Testis (tissue), 2 donors: ENCODE measurements around the gene SENP7.
"Not testable (repeated sequence)": the region's sequence is repeated elsewhere in the genome, so short reads cannot be mapped to it uniquely, and the experiment has no call there.

Experiments used
- CTCF ChIP-seq, 3 experiments: fragments of 450-650 bp in 2 of 3; fragments of 200-600 bp in 1 of 3; sonication (generic) in 1 of 3; IDR thresholded peaks; one replicate each; pipeline ENCODE4 v1.5.1; 2016 to 2019; ENCODE audit warnings: antibody characterized with exemption in 3 of 3, mild to moderate bottlenecking in 2 of 3, moderate library complexity in 1 of 3
- POLR2A ChIP-seq: fragments of 450-650 bp; IDR thresholded peaks from one replicate; pipeline ENCODE4 v1.6.1; 2017; ENCODE audit warnings: antibody characterized with exemption, mild to moderate bottlenecking, moderate library complexity

- not testable (repeated sequence) for TF ChIP-seq CTCF (IDR thresholded peaks at IDR 0.05); POLR2A
Measured at GRCh38 chr3:101551359-101552081, 38.5 kb upstream of the SENP7 start.
